GM18951 (cell line): ENCODE results near the gene XYLB.
A peak's percentile ranks its signal among the peaks of the same experiment; 100 is the strongest.

Experiments
- POLR2A ChIP-seq: IDR thresholded peaks from 4 replicates; pipeline ENCODE4 v1.6.1; 2011; ENCODE audit warnings: mild to moderate bottlenecking; ENCODE audit not compliant: insufficient read length, insufficient read depth; ENCODE audit errors: extremely low read depth
- in situ Hi-C: fragments of 300-500 bp; cut with MboI; formaldehyde crosslinking; loops from one replicate; pipeline ENCODE4 v1.12.0; 2022; ENCODE audit warnings: low sequenced_read_pairs, mixed read lengths, inconsistent platforms; ENCODE audit not compliant: unreplicated experiment

Gene XYLB

GRCh38 chr3:38453075-38453912 is 106.7 kb downstream of the XYLB start, which contains the start of gene ACVR2B:
Gene ACVR2B, plus strand, starts transcription at chr3:38453890. Its CDS starts 433 bp downstream, at chr3:38454323.
- no peak for TF ChIP-seq POLR2A
- in situ Hi-C loops = no loop called here

- in situ Hi-C loops = no loop called here
- no peak for TF ChIP-seq POLR2A
Measured at GRCh38 chr3:38453913-38454177, 107.3 kb downstream of the XYLB start.

GRCh38 chr3:38454178-38454883 is 107.7 kb downstream of the XYLB start:
- in situ Hi-C loops = no loop called here
- TF ChIP-seq POLR2A = peak; percentile 32

- in situ Hi-C loops = no loop called here
- TF ChIP-seq POLR2A = no peak
Measured at GRCh38 chr3:38454884-38455638, 108.5 kb downstream of the XYLB start.

- TF ChIP-seq POLR2A = no peak
Measured at GRCh38 chr3:38455639-38456430, 109.2 kb downstream of the XYLB start.

GRCh38 chr3:38457111-38458003 is 110.8 kb downstream of the XYLB start:
- in situ Hi-C loops = no loop called here
- TF ChIP-seq POLR2A = no peak

More at GRCh38 chr3:38455639-38456430, 109.2 kb downstream of the XYLB start:
- in situ Hi-C loops = no loop called here

- in situ Hi-C loops = no loop called here
- TF ChIP-seq POLR2A = no peak
Measured at GRCh38 chr3:38458796-38459498, 112.4 kb downstream of the XYLB start.

- TF ChIP-seq POLR2A = no peak
- in situ Hi-C loops = loop anchor here (10.0 kb wide), 1 partner anchor 335 kb away; no protein-coding TSS in a partner anchor
Measured at GRCh38 chr3:38459499-38460048, 113.0 kb downstream of the XYLB start.

GRCh38 chr3:38460377-38461270 is 114.0 kb downstream of the XYLB start:
- in situ Hi-C loops = loop anchor here (10.0 kb wide), 1 partner anchor 336 kb away; no protein-coding TSS in a partner anchor
- no peak for TF ChIP-seq POLR2A
